Mesothelial cell of epicardium (in vitro differentiated cells): ENCODE measurements around the gene IL1RL1. TPM values are rescaled to one million over a fixed set of nuclear protein-coding genes. Genes with fewer than 3 reads are reported as not detected.

Source experiments
- DNase-seq, 2 experiments: peaks; one replicate each; pipeline ENCODE4 v3.0.0; 2021; ENCODE audit warnings: low spot score in 2 of 2; ENCODE audit not compliant: unreplicated experiment in 2 of 2
- H3K27ac Mint-ChIP-seq: 2 replicates; pipeline ENCODE4 v1.8.0; 2021; ENCODE audit warnings: mixed read lengths
- H3K27me3 Mint-ChIP-seq: 2 replicates; pipeline ENCODE4 v1.8.0; 2021; ENCODE audit warnings: low read depth, mixed read lengths
- H3K36me3 Mint-ChIP-seq: 2 replicates; pipeline ENCODE4 v1.8.0; 2021; ENCODE audit warnings: mixed read lengths
- H3K4me1 Mint-ChIP-seq: 2 replicates; pipeline ENCODE4 v1.8.0; 2021; ENCODE audit warnings: mixed read lengths
- H3K4me3 Mint-ChIP-seq: 2 replicates; pipeline ENCODE4 v1.8.0; 2021; ENCODE audit warnings: mild to moderate bottlenecking, moderate library complexity, mixed read lengths
- H3K9me3 Mint-ChIP-seq: 2 replicates; pipeline ENCODE4 v1.8.0; 2021; ENCODE audit warnings: mixed read lengths
- CTCF ChIP-seq: fragments of 200-600 bp; sonication (generic); IDR thresholded peaks from one replicate; pipeline ENCODE4 v1.5.0; 2021; ENCODE audit warnings: antibody characterized with exemption; ENCODE audit not compliant: unreplicated experiment
- total RNA-seq: library from RNA; stranded (reverse); gene quantifications from 3 replicates; pipeline ENCODE4 v1.2.1, GENCODE V29; 2021

The IL1RL1 gene
- total RNA-seq, 1 donor from 2014 or later = 0.18 TPM

GRCh38 chr2:102387763-102388546, 76.6 kb downstream of the IL1RL1 start:
- peaks cover 3% of the 10 kb centered on the region for H3K27me3 Mint-ChIP-seq
- no peak overlapping the region for H3K4me3 Mint-ChIP-seq
- no peak for DNase-seq
- no peak for TF ChIP-seq CTCF
- peaks cover 24% of the 10 kb centered on the region for H3K9me3 Mint-ChIP-seq
- no peak overlapping the region for H3K27ac Mint-ChIP-seq
- no peaks in the 10 kb centered on the region for H3K4me1 Mint-ChIP-seq
- no peaks in the 10 kb centered on the region for H3K36me3 Mint-ChIP-seq

GRCh38 chr2:102391565-102391964, 80.2 kb downstream of the IL1RL1 start:
- Mint-ChIP-seq H3K4me1 (no peaks in the 10 kb centered on the region), H3K27me3 (peaks cover 8% of the 10 kb centered on the region), H3K27ac (no peak overlapping the region), H3K4me3 (no peak overlapping the region), H3K36me3 (no peaks in the 10 kb centered on the region), H3K9me3 (no peaks in the 10 kb centered on the region)
- no peak for TF ChIP-seq CTCF
- no peak for DNase-seq

GRCh38 chr2:102392096-102392495, 80.7 kb downstream of the IL1RL1 start:
- no peak overlapping the region for H3K4me3 Mint-ChIP-seq
- no peaks in the 10 kb centered on the region for H3K36me3 Mint-ChIP-seq
- no peaks in the 10 kb centered on the region for H3K9me3 Mint-ChIP-seq
- no peak overlapping the region for H3K27ac Mint-ChIP-seq
- H3K27me3 Mint-ChIP-seq = peaks cover 8% of the 10 kb centered on the region
- no peaks in the 10 kb centered on the region for H3K4me1 Mint-ChIP-seq
- TF ChIP-seq CTCF = no peak
- no peak for DNase-seq

- no peaks in the 10 kb centered on the region for H3K9me3 Mint-ChIP-seq
- no peaks in the 10 kb centered on the region for H3K36me3 Mint-ChIP-seq
- H3K27ac Mint-ChIP-seq = no peak overlapping the region
- H3K4me3 Mint-ChIP-seq = no peak overlapping the region
- no peak for DNase-seq
- H3K27me3 Mint-ChIP-seq = peaks cover 8% of the 10 kb centered on the region
- H3K4me1 Mint-ChIP-seq = no peaks in the 10 kb centered on the region
- TF ChIP-seq CTCF = no peak
These were observed 81.6 kb downstream of the IL1RL1 start for GRCh38 chr2:102392942-102393341.

- H3K4me3 Mint-ChIP-seq = no peak overlapping the region
- H3K27me3 Mint-ChIP-seq = peaks cover 8% of the 10 kb centered on the region
- TF ChIP-seq CTCF = no peak
- no peaks in the 10 kb centered on the region for H3K9me3 Mint-ChIP-seq
- no peak for DNase-seq
- no peaks in the 10 kb centered on the region for H3K36me3 Mint-ChIP-seq
- H3K27ac Mint-ChIP-seq = no peak overlapping the region
- no peaks in the 10 kb centered on the region for H3K4me1 Mint-ChIP-seq
These were observed 84.6 kb downstream of the IL1RL1 start for GRCh38 chr2:102396012-102396411.
